ENCODE measurements around the gene CA12. TPM values are rescaled to one million over a fixed set of nuclear protein-coding genes. Genes with fewer than 3 reads are reported as not detected.
A peak's percentile ranks its signal among the peaks of the same experiment; 100 is the strongest.

Gene CA12
- 10 to 100 TPM; 22.1 to 79.6 (median 37.0) TPM for total RNA-seq

GRCh38 chr15:63381301-63382204 is at the start of gene CA12:
Gene CA12, minus strand, starts transcription at chr15:63381846. Its CDS starts 126 bp downstream, at chr15:63381720.
- H3K27me3 ChIP-seq, result no peaks in the 10 kb centered on the region
- peaks cover 0 to 14% (median 2%) of the 10 kb centered on the region in 4 donors for H3K4me1 ChIP-seq
- peak in 2 of 3 donors; percentile 65 to 81 for DNase-seq

GRCh38 chr15:63430766-63431451 is 49.3 kb upstream of the CA12 start:
- Histone ChIP-seq H3K27ac (no peak overlapping the region), H3K36me3 (no peaks in the 10 kb centered on the region), H3K27me3 (no peaks in the 10 kb centered on the region), H3K4me3 (no peak overlapping the region), H3K9me3 (no peaks in the 10 kb centered on the region), H3K4me1 (no peaks in the 10 kb centered on the region)
- DNase-seq, result no peak
- TF ChIP-seq CTCF (IDR thresholded peaks at IDR 0.05) (no peak), POLR2A (IDR thresholded peaks at IDR 0.05) (no peak)

More at GRCh38 chr15:63381301-63382204, at the start of gene CA12:
- H3K27ac ChIP-seq, result peak within 1 kb of the TSS in 2 of 4 donors; percentile 45 to 61
- no peaks in the 10 kb centered on the region for H3K36me3 ChIP-seq
- peak within 1 kb of the TSS; percentile 30 to 66 (median 45) for H3K4me3 ChIP-seq
- peak; percentile 52 to 74 for TF ChIP-seq POLR2A (IDR thresholded peaks at IDR 0.05)
- no peak for TF ChIP-seq CTCF (IDR thresholded peaks at IDR 0.05)
- H3K9me3 ChIP-seq, result no peaks in the 10 kb centered on the region

- DNase-seq, result no peak
- Histone ChIP-seq H3K27ac (no peak overlapping the region), H3K27me3 (no peaks in the 10 kb centered on the region), H3K9me3 (no peaks in the 10 kb centered on the region), H3K36me3 (no peaks in the 10 kb centered on the region), H3K4me3 (no peak overlapping the region), H3K4me1 (no peaks in the 10 kb centered on the region)
- no peak for TF ChIP-seq POLR2A (IDR thresholded peaks at IDR 0.05)
- TF ChIP-seq CTCF (IDR thresholded peaks at IDR 0.05), result no peak
Measured at GRCh38 chr15:63426552-63426951, 44.9 kb upstream of the CA12 start.

- no peaks in the 10 kb centered on the region for H3K27me3 ChIP-seq
- no peaks in the 10 kb centered on the region for H3K36me3 ChIP-seq
- no peak for TF ChIP-seq CTCF (IDR thresholded peaks at IDR 0.05)
- TF ChIP-seq POLR2A (IDR thresholded peaks at IDR 0.05), result no peak
- H3K4me3 ChIP-seq, result no peak overlapping the region
- DNase-seq, result no peak
- no peak overlapping the region for H3K27ac ChIP-seq
- H3K4me1 ChIP-seq, result no peaks in the 10 kb centered on the region
- no peaks in the 10 kb centered on the region for H3K9me3 ChIP-seq
Measured at GRCh38 chr15:63425426-63425985, 43.9 kb upstream of the CA12 start.

- Histone ChIP-seq H3K36me3 (no peaks in the 10 kb centered on the region), H3K9me3 (no peaks in the 10 kb centered on the region), H3K27me3 (no peaks in the 10 kb centered on the region), H3K27ac (no peak overlapping the region), H3K4me1 (no peaks in the 10 kb centered on the region), H3K4me3 (no peak overlapping the region)
- TF ChIP-seq CTCF (IDR thresholded peaks at IDR 0.05) (no peak), POLR2A (IDR thresholded peaks at IDR 0.05) (no peak)
- no peak for DNase-seq
Measured at GRCh38 chr15:63422891-63423590, 41.4 kb upstream of the CA12 start.

Data from Peyer's patch (tissue), 4 donors.